HepG2 (cell line): ENCODE measurements around the gene KIF22. TPM values are rescaled to one million over a fixed set of nuclear protein-coding genes. Genes with fewer than 3 reads are reported as not detected.

Experiments
- ADNP ChIP-seq: sonication (generic); formaldehyde crosslinking; IDR thresholded peaks from 2 replicates; pipeline ENCODE4 v1.4.0; 2020; ENCODE audit warnings: missing genetic modification reagents
- CBX5 ChIP-seq: sonication (generic); formaldehyde crosslinking; IDR thresholded peaks from 2 replicates; pipeline ENCODE4 v1.4.0; 2020; ENCODE audit warnings: missing genetic modification reagents, borderline replicate concordance
- CSRNP1 ChIP-seq: sonication (generic); formaldehyde crosslinking; IDR thresholded peaks from 2 replicates; pipeline ENCODE4 v1.8.1; 2023; ENCODE audit warnings: mild to moderate bottlenecking, missing genetic modification reagents
- FOSL2 ChIP-seq: sonication (generic); formaldehyde crosslinking; IDR thresholded peaks from 2 replicates; pipeline ENCODE4 v1.4.0; 2020; ENCODE audit warnings: missing genetic modification reagents
- FOXK2 ChIP-seq: fragments of 450-650 bp; IDR thresholded peaks from 2 replicates; pipeline ENCODE4 v1.6.1; 2016
- GABPA ChIP-seq, 2 experiments: IDR thresholded peaks; 2 replicates each; pipeline ENCODE4 v1.6.1; 2011 to 2016; ENCODE audit warnings: low read depth in 2 of 2, low read length in 1 of 2, missing biosample characterization in 1 of 2, missing genetic modification characterization in 1 of 2
- HOXA7 ChIP-seq: sonication (generic); formaldehyde crosslinking; IDR thresholded peaks from 2 replicates; pipeline ENCODE4 v1.8.1; 2022; ENCODE audit warnings: mild to moderate bottlenecking, missing genetic modification reagents, moderate library complexity
- KLF16 ChIP-seq, 2 experiments: sonication (generic) in 1 of 2; formaldehyde crosslinking in 1 of 2; IDR thresholded peaks; 2 replicates each; pipeline versions ENCODE4 v1.6.1 to v1.8.0; 2016 to 2023; ENCODE audit warnings: missing genetic modification reagents in 2 of 2, missing compliant biosample characterization in 1 of 2
- MXD1 ChIP-seq: sonication (generic); formaldehyde crosslinking; IDR thresholded peaks from 2 replicates; pipeline ENCODE4 v1.4.0; 2020; ENCODE audit warnings: mild to moderate bottlenecking, missing genetic modification reagents
- NCOA2 ChIP-seq: sonication (generic); formaldehyde crosslinking; IDR thresholded peaks from 2 replicates; pipeline ENCODE4 v1.8.0; 2022; ENCODE audit warnings: inconsistent platforms
- SNAI1 ChIP-seq: sonication (generic); formaldehyde crosslinking; IDR thresholded peaks from 2 replicates; pipeline ENCODE4 v1.5.0; 2020; ENCODE audit warnings: mild to moderate bottlenecking, missing genetic modification reagents, borderline replicate concordance
- SOX5 ChIP-seq: IDR thresholded peaks from 2 replicates; pipeline ENCODE4 v1.6.1; 2016; ENCODE audit warnings: borderline replicate concordance
- TP53 ChIP-seq: sonication (generic); formaldehyde crosslinking; conservative IDR thresholded peaks from 2 replicates; pipeline ENCODE4 v1.4.0; 2020; ENCODE audit warnings: missing genetic modification reagents
- XBP1 ChIP-seq: sonication (generic); formaldehyde crosslinking; IDR thresholded peaks from 2 replicates; pipeline ENCODE4 v1.5.0; 2020; ENCODE audit warnings: missing genetic modification reagents
- ZC3H4 ChIP-seq: sonication (generic); formaldehyde crosslinking; IDR thresholded peaks from 2 replicates; pipeline ENCODE4 v1.4.0; 2020; ENCODE audit warnings: missing genetic modification reagents, borderline replicate concordance
- ZMAT3 ChIP-seq: sonication (generic); formaldehyde crosslinking; conservative IDR thresholded peaks from 2 replicates; pipeline ENCODE4 v1.7.0; 2021; ENCODE audit warnings: missing genetic modification reagents
- ZNF205 ChIP-seq: IDR thresholded peaks from 2 replicates; pipeline ENCODE4 v1.6.1; 2018; ENCODE audit warnings: missing biosample characterization, missing genetic modification reagents
- ZNF331 ChIP-seq: sonication (generic); formaldehyde crosslinking; IDR thresholded peaks from 2 replicates; pipeline ENCODE4 v1.4.0; 2020; ENCODE audit warnings: missing genetic modification reagents
- ZNF34 ChIP-seq: sonication (generic); formaldehyde crosslinking; IDR thresholded peaks from 2 replicates; pipeline ENCODE4 v1.4.0; 2020; ENCODE audit warnings: mild to moderate bottlenecking, missing genetic modification reagents, borderline replicate concordance
- ZNF362 ChIP-seq: sonication (generic); formaldehyde crosslinking; IDR thresholded peaks from 2 replicates; pipeline ENCODE4 v1.4.0; 2020; ENCODE audit warnings: missing genetic modification reagents, mild to moderate bottlenecking, borderline replicate concordance
- ZNF580 ChIP-seq: IDR thresholded peaks from 2 replicates; pipeline ENCODE4 v1.6.1; 2016; ENCODE audit warnings: low read depth, borderline replicate concordance
- ZNF687 ChIP-seq: sonication (generic); formaldehyde crosslinking; IDR thresholded peaks from 2 replicates; pipeline ENCODE4 v1.5.1; 2020; ENCODE audit warnings: mild to moderate bottlenecking, missing genetic modification reagents, moderate library complexity
- ZNF775 ChIP-seq: sonication (generic); formaldehyde crosslinking; IDR thresholded peaks from 2 replicates; pipeline ENCODE4 v1.4.0; 2020; ENCODE audit warnings: missing genetic modification reagents, mild to moderate bottlenecking, moderate library complexity, borderline replicate concordance
- ZNF891 ChIP-seq: sonication (generic); formaldehyde crosslinking; IDR thresholded peaks from 2 replicates; pipeline ENCODE4 v1.5.0; 2020; ENCODE audit warnings: mild to moderate bottlenecking, missing genetic modification reagents
- polyA plus RNA-seq, 8 experiments: library from polyadenylated mRNA; depleted of rRNA in 3 of 8; stranded (reverse) in 7 of 8; unstranded in 1 of 8; fragments of >200 nt; fragmentation: Illumina TruSeq in 4 of 8; extraction: Trizol in 4 of 8; gene quantifications; 2 replicates each; pipeline versions ENCODE4 v1.2.1 to v1.2.3, GENCODE V29; 2011 to 2016; ENCODE audit warnings: low read depth in 4 of 8, missing spikeins in 1 of 8, mixed read lengths in 1 of 8; ENCODE audit not compliant: insufficient read depth in 1 of 8
- total RNA-seq, 5 experiments: library from RNA; depleted of rRNA; stranded (reverse); fragments of >200 nt; fragmentation: Illumina TruSeq; extraction: Trizol; gene quantifications; 2 replicates each; pipeline ENCODE4 v1.2.3, GENCODE V29; 2016; ENCODE audit warnings: low read depth in 1 of 5

KIF22 gene
- total and polyA plus RNA-seq, 2 of the 13 experiments (the other 11 are each of a cell fraction or from before 2014, with no cell fraction given): 95.8 to 118 TPM

- TF ChIP-seq FOXK2 (no peak), NCOA2 (CRISPR knock-in tag) (peak; percentile 60; the same call in 1 of the 2 replicates), HOXA7 (CRISPR knock-in tag) (no peak), ZNF891 (no peak), ZNF775 (CRISPR knock-in tag) (0 out of 2 replicates have a peak, but pooled peaks have one; percentile 78), ZNF331 (peak; percentile 46; the same call in 1 of the 2 replicates), CBX5 (CRISPR knock-in tag) (no peak), SOX5 (CRISPR knock-in tag) (peak; percentile 48; the same call in 1 of the 2 replicates), SNAI1 (CRISPR knock-in tag) (no peak), XBP1 (no peak), ZNF205 (CRISPR knock-in tag) (peak; percentile 48; the same call in 1 of the 2 replicates), MXD1 (CRISPR knock-in tag) (no peak), CSRNP1 (CRISPR knock-in tag) (no peak), ZNF362 (peak; percentile 98), ZNF34 (no peak), ZNF687 (CRISPR knock-in tag) (no peak), ZNF580 (CRISPR knock-in tag) (0 out of 2 replicates have a peak, but pooled peaks have one; percentile 50), ZMAT3 (CRISPR knock-in tag) (no peak), ZC3H4 (CRISPR knock-in tag) (no peak), GABPA (IDR thresholded peaks at IDR 0.05; ENCODE audit: low read depth, low read length) (no peak), GABPA (CRISPR knock-in tag; IDR thresholded peaks at IDR 0.05; ENCODE audit: low read depth) (no peak), KLF16 (CRISPR knock-in tag; IDR thresholded peaks at IDR 0.05) (peak in 1 of 2 experiments; percentile 49; a peak in 1 of 4 replicates), ADNP (CRISPR knock-in tag) (peak; percentile 71), FOSL2 (CRISPR knock-in tag) (peak; percentile 53; the same call in 1 of the 2 replicates), TP53 (CRISPR knock-in tag) (no peak)
These were observed 32.5 kb upstream of the KIF22 start (continued) for GRCh38 chr16:29757950-29758466.
